Osteoblast (primary cell): Measurements from ENCODE around the gene AMPH. TPM values are rescaled to one million over a fixed set of nuclear protein-coding genes. Genes with fewer than 3 reads are reported as not detected.
A peak's percentile ranks its signal among the peaks of the same experiment; 100 is the strongest.
"Not testable (repeated sequence)": the region's sequence is repeated elsewhere in the genome, so short reads cannot be mapped to it uniquely, and the experiment has no call there.

ENCODE experiments used
- DNase-seq: peaks from one replicate; pipeline ENCODE4 v3.0.0; 2011; ENCODE audit warnings: low spot score, mixed read lengths; ENCODE audit not compliant: insufficient read length; ENCODE audit errors: missing footprints
- H2AFZ ChIP-seq: 2 replicates; pipeline ENCODE4 v1.6.0; 2011; ENCODE audit warnings: mild to moderate bottlenecking, low read length
- H3K27ac ChIP-seq: 2 replicates; pipeline ENCODE4 v1.5.1; 2011; ENCODE audit warnings: mild to moderate bottlenecking, low read depth, low read length, moderate library complexity
- H3K27me3 ChIP-seq: 2 replicates; pipeline ENCODE4 v1.6.0; 2012; ENCODE audit warnings: mild to moderate bottlenecking, control low read depth, inconsistent platforms, low read length, moderate library complexity; ENCODE audit not compliant: insufficient read depth
- H3K36me3 ChIP-seq: 2 replicates; pipeline ENCODE4 v1.5.1; 2011; ENCODE audit warnings: mild to moderate bottlenecking, low read length, control low read depth, moderate library complexity; ENCODE audit not compliant: insufficient read depth
- H3K4me1 ChIP-seq: 2 replicates; pipeline ENCODE4 v1.5.1; 2011; ENCODE audit warnings: mild to moderate bottlenecking, low read length, control low read depth, moderate library complexity; ENCODE audit not compliant: insufficient read depth
- H3K4me2 ChIP-seq: 2 replicates; pipeline ENCODE4 v1.6.0; 2011; ENCODE audit warnings: mild to moderate bottlenecking, low read length; ENCODE audit not compliant: insufficient read depth
- H3K4me3 ChIP-seq: fragments of 200-600 bp; sonication (generic); 3 replicates; pipeline ENCODE4 v1.5.1; 2012; ENCODE audit warnings: mild to moderate bottlenecking, low read length, inconsistent platforms; ENCODE audit not compliant: insufficient read depth
- H3K79me2 ChIP-seq: 2 replicates; pipeline ENCODE4 v1.6.0; 2012; ENCODE audit warnings: mild to moderate bottlenecking, low read length, control low read depth, inconsistent platforms; ENCODE audit not compliant: insufficient read depth
- H3K9me3 ChIP-seq: 2 replicates; pipeline ENCODE4 v1.5.1; 2011; ENCODE audit warnings: low read depth, low read length, control low read depth
- H4K20me1 ChIP-seq: 2 replicates; pipeline ENCODE4 v1.6.0; 2012; ENCODE audit warnings: mild to moderate bottlenecking, low read length, control low read depth; ENCODE audit not compliant: insufficient read depth
- CTCF ChIP-seq: IDR thresholded peaks from 2 replicates; pipeline ENCODE4 v1.5.1; 2011; ENCODE audit warnings: mild to moderate bottlenecking, low read depth, low read length, moderate library complexity; ENCODE audit errors: extremely low read depth
- total RNA-seq: library from RNA; depleted of rRNA; stranded (reverse); fragments of >200 nt; gene quantifications from 2 replicates; pipeline ENCODE4 v1.2.3, GENCODE V29; 2012

The AMPH gene
- total RNA-seq, 1 donor: 1.1 TPM

- no peaks in the 10 kb centered on the region for H3K4me1 ChIP-seq
- H2AFZ ChIP-seq: no peak overlapping the region
- H3K4me2 ChIP-seq: no peak overlapping the region
- no peak overlapping the region for H3K4me3 ChIP-seq
- TF ChIP-seq CTCF: no peak
- H3K9me3 ChIP-seq: no peaks in the 10 kb centered on the region
- H3K36me3 ChIP-seq: no peaks in the 10 kb centered on the region
- H3K79me2 ChIP-seq: no peaks in the 10 kb centered on the region
- H4K20me1 ChIP-seq: no peaks in the 10 kb centered on the region
- no peaks in the 10 kb centered on the region for H3K27me3 ChIP-seq
- DNase-seq: no peak
- H3K27ac ChIP-seq: no peak overlapping the region
These were observed 279.6 kb downstream of the AMPH start for GRCh38 chr7:38351601-38352000.

GRCh38 chr7:38350777-38351176, 280.4 kb downstream of the AMPH start:
- H2AFZ ChIP-seq, H3K36me3 ChIP-seq, H3K4me3 ChIP-seq, H3K4me2 ChIP-seq, H3K27me3 ChIP-seq, H3K79me2 ChIP-seq, H3K9me3 ChIP-seq, DNase-seq, H3K27ac ChIP-seq, H4K20me1 ChIP-seq, H3K4me1 ChIP-seq: not testable (repeated sequence)

- TF ChIP-seq CTCF: peak; percentile 32
- not testable (repeated sequence) for H3K9me3 ChIP-seq, H3K27me3 ChIP-seq, H3K4me3 ChIP-seq, H3K27ac ChIP-seq, H3K79me2 ChIP-seq, H3K4me2 ChIP-seq, H3K36me3 ChIP-seq, H4K20me1 ChIP-seq, DNase-seq, H3K4me1 ChIP-seq
- peak overlapping the region; percentile 65 for H2AFZ ChIP-seq
These were observed 281.1 kb downstream of the AMPH start for GRCh38 chr7:38349869-38350583.

GRCh38 chr7:38349126-38349795, 281.9 kb downstream of the AMPH start:
- H3K9me3 ChIP-seq, H3K36me3 ChIP-seq, H3K4me1 ChIP-seq, H3K27ac ChIP-seq, H3K4me2 ChIP-seq, H4K20me1 ChIP-seq, H3K79me2 ChIP-seq, DNase-seq, H3K27me3 ChIP-seq, H3K4me3 ChIP-seq: not testable (repeated sequence)
- peak overlapping the region; percentile 65 for H2AFZ ChIP-seq
